Stomach (tissue), 9 donors: Measurements from ENCODE around the gene PTPN22. TPM values are rescaled to one million over a fixed set of nuclear protein-coding genes. Genes with fewer than 3 reads are reported as not detected.
A peak's percentile ranks its signal among the peaks of the same experiment; 100 is the strongest.

Experiments used
- DNase-seq, 2 donors: peaks; one replicate each; pipeline versions ENCODE4 v3.0.0 to v3.0.0-alpha.2; 2013 to 2019
- H3K27ac ChIP-seq, 5 donors: fragments of 200-600 bp in 4 of 5; sonication (generic) in 4 of 5; one replicate each; pipeline ENCODE4 v1.5.1; 2013 to 2019; ENCODE audit warnings: mild to moderate bottlenecking in 1 of 5, moderate library complexity in 1 of 5
- H3K27me3 ChIP-seq, 3 donors: fragments of 200-600 bp; sonication (generic); one replicate each; pipeline ENCODE4 v1.5.1; 2017 to 2019; ENCODE audit warnings: mixed run types in 1 of 3
- H3K36me3 ChIP-seq, 4 donors: fragments of 200-600 bp; sonication (generic); 1 replicate in 3 of 4; 2 replicates in 1 of 4; pipeline ENCODE4 v1.5.1; 2016 to 2019
- H3K4me1 ChIP-seq, 4 donors: fragments of 200-600 bp; sonication (generic); one replicate each; pipeline ENCODE4 v1.5.1; 2016 to 2019
- H3K4me3 ChIP-seq, 4 donors: fragments of 200-600 bp; sonication (generic) in 3 of 4; one replicate each; pipeline ENCODE4 v1.5.1; 2016 to 2019; ENCODE audit warnings: mild to moderate bottlenecking in 1 of 4
- H3K9me3 ChIP-seq, 4 donors: fragments of 200-600 bp; sonication (generic); one replicate each; pipeline ENCODE4 v1.5.1; 2016 to 2019
- CTCF ChIP-seq, 7 experiments: fragments of 450-650 bp in 4 of 7; fragments of 200-600 bp in 3 of 7; sonication (generic) in 3 of 7; IDR thresholded peaks; one replicate each; pipeline ENCODE4 v1.5.1; 2016 to 2019; ENCODE audit warnings: antibody characterized with exemption in 7 of 7, control low read depth in 2 of 7, mild to moderate bottlenecking in 1 of 7
- EP300 ChIP-seq: sonication (generic); formaldehyde crosslinking; IDR thresholded peaks from one replicate; pipeline ENCODE4 v1.6.1; 2017; ENCODE audit warnings: antibody characterized with exemption
- POLR2A ChIP-seq, 4 donors: fragments of 450-650 bp; IDR thresholded peaks; one replicate each; pipeline ENCODE4 v1.6.1; 2016; ENCODE audit warnings: antibody characterized with exemption in 4 of 4, control low read depth in 2 of 4, mild to moderate bottlenecking in 1 of 4, moderate library complexity in 1 of 4
- POLR2AphosphoS5 ChIP-seq, 3 donors: sonication (generic); formaldehyde crosslinking; IDR thresholded peaks; one replicate each; pipeline ENCODE4 v1.6.1; 2016; ENCODE audit warnings: antibody characterized with exemption in 3 of 3
- WGBS, 5 donors: extraction: QIAGEN DNeasy Blood & Tissue Kit in 3 of 5; methylation state at CpG; one replicate each; pipeline versions ENCODE4 v1.1.5 to v1.1.7; 2013 to 2018; 5-methylcytosine and 5-hydroxymethylcytosine counted together
- intact Hi-C: fragments of 100-400 bp; cut with DNase I; formaldehyde crosslinking; loops from one replicate; pipeline ENCODE4 v1.15.1; 2023; ENCODE audit warnings: low total_unique reads
- polyA plus RNA-seq, 3 donors: library from polyadenylated mRNA; stranded (reverse); fragments of 200-250 nt; gene quantifications; one replicate each; pipeline ENCODE4 v1.2.3, GENCODE V29; 2013
- total RNA-seq, 5 donors: library from RNA; depleted of rRNA; stranded (reverse); fragments of >200 nt; gene quantifications; one replicate each; pipeline versions ENCODE4 v1.1.0 to v1.2.3, GENCODE V29; 2014 to 2016
- donor health status: healthy with polysubstance abuse.
- donor health status: Bipolar disorder and iron deficiency.
- donor health status: healthy.

PTPN22 gene
- total and polyA plus RNA-seq, 8 donors = 0.93 to 8.5 (median 2.1) TPM; not detected in 1

DNA sequence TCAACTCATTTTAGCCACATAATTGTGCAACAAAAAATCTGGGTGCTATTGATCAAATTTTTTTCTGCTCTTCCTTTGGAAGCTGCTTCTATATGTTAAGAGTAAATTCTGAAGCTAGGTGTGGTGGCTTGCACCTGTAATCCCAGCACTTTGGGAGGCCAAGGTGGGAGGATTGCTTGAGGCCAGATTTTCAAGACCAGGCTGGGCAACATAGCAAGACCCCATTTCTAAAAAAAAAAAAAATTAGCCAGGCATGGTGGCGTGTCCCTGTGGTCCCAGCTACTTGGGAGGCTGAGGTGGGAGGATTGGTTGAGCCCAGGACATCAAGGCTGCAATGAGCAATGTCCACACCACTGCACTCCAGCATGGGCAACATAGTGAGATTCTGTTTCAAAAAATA lies 35.0 kb downstream of the PTPN22 start:
- TF ChIP-seq EP300 (no peak), CTCF (IDR thresholded peaks at IDR 0.05) (no peak), POLR2AphosphoS5 (IDR thresholded peaks at IDR 0.05) (no peak), POLR2A (IDR thresholded peaks at IDR 0.05) (no peak)
- 95 to 100% (median 100%) methylated on average over 1 of the region's 1 CpG for WGBS, 5 donors
- H3K9me3 ChIP-seq = no peaks in the 10 kb centered on the region
- no peak overlapping the region for H3K27ac ChIP-seq
- intact Hi-C loops = loop anchor here (10.0 kb wide), 1 partner anchor 68 kb away; the partner anchor contains the start of genes AP4B1 and DCLRE1B
- H3K4me3 ChIP-seq = no peak overlapping the region
- H3K27me3 ChIP-seq = no peaks in the 10 kb centered on the region
- no peak for DNase-seq
- H3K36me3 ChIP-seq = peaks cover 0 to 26% (median 0%) of the 10 kb centered on the region in 4 donors
- H3K4me1 ChIP-seq = peaks cover 0 to 7% (median 3%) of the 10 kb centered on the region in 4 donors

DNA sequence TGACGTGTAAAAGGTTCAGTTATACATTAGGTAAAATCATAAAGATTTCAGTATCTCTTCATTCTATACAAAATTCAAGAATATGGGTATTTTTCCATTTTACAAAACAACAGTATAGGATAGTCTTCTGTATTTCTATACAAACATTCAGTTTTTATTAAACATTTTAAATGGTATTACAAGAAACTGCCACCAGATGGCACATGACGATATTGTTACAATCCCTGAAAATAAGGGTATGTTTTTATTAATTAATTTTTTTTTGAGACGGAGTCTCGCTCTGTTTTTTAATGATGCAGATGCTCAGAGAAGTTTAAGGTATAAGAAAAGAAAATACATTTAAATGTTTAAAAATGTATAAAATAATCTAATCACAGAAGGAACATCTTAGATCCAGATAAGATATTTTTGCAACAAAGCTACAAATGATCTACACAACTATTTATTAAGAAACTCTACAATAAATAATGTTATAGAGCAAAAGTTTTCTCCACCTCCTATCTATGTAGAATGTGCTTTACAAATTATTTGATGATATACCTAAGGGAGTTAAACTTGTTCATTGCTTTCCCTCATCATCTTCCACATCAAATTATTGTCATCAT lies 35.7 kb downstream of the PTPN22 start:
- no peaks in the 10 kb centered on the region for H3K9me3 ChIP-seq
- peak in 1 of 2 donors; percentile 79 for DNase-seq
- peaks cover 0 to 26% (median 0%) of the 10 kb centered on the region in 4 donors for H3K36me3 ChIP-seq
- no peak overlapping the region for H3K4me3 ChIP-seq
- WGBS, 5 donors = 12 to 15% (median 14%) methylated on average over 4 of the region's 4 CpGs
- no peaks in the 10 kb centered on the region for H3K27me3 ChIP-seq
- H3K4me1 ChIP-seq = peaks cover 0 to 7% (median 3%) of the 10 kb centered on the region in 4 donors
- intact Hi-C loops = loop anchor here (10.0 kb wide), 1 partner anchor 69 kb away; the partner anchor contains the start of genes AP4B1 and DCLRE1B
- no peak for TF ChIP-seq EP300
- peak in 5 of 7 experiments; percentile 32 to 69 (median 57) for TF ChIP-seq CTCF (IDR thresholded peaks at IDR 0.05)
- no peak overlapping the region for H3K27ac ChIP-seq

- H3K4me1 ChIP-seq = peaks cover 0 to 7% (median 3%) of the 10 kb centered on the region in 4 donors
- H3K27ac ChIP-seq = no peak overlapping the region
- no peaks in the 10 kb centered on the region for H3K9me3 ChIP-seq
- peaks cover 0 to 22% (median 0%) of the 10 kb centered on the region in 4 donors for H3K36me3 ChIP-seq
- no peak overlapping the region for H3K4me3 ChIP-seq
- intact Hi-C loops = loop anchor here (5.0 to 10.0 kb wide), 2 partner anchors 70 to 453 kb away; partner anchors contain the start of genes AP4B1 and DCLRE1B
- no peak for TF ChIP-seq EP300
- H3K27me3 ChIP-seq = no peaks in the 10 kb centered on the region
- DNase-seq = no peak
- WGBS, 5 donors = 93 to 98% (median 95%) methylated on average over 2 of the region's 2 CpGs
Measured at GRCh38 chr1:113834716-113835115, 36.8 kb downstream of the PTPN22 start.

GRCh38 chr1:113830039-113830438 lies 41.5 kb downstream of the PTPN22 start:
- WGBS, 5 donors = 49 to 62% (median 61%) methylated on average over 3 of the region's 3 CpGs
- H3K4me1 ChIP-seq = no peaks in the 10 kb centered on the region
- no peak for DNase-seq
- no peaks in the 10 kb centered on the region for H3K9me3 ChIP-seq
- intact Hi-C loops = loop anchor here (5.0 to 10.0 kb wide), 2 partner anchors 75 to 457 kb away; partner anchors contain the start of genes AP4B1 and DCLRE1B
- H3K4me3 ChIP-seq = no peak overlapping the region
- peaks cover 0 to 30% (median 0%) of the 10 kb centered on the region in 4 donors for H3K36me3 ChIP-seq
- no peaks in the 10 kb centered on the region for H3K27me3 ChIP-seq
- TF ChIP-seq POLR2A (IDR thresholded peaks at IDR 0.05) (no peak), CTCF (IDR thresholded peaks at IDR 0.05) (no peak), POLR2AphosphoS5 (IDR thresholded peaks at IDR 0.05) (no peak), EP300 (no peak)
- H3K27ac ChIP-seq = no peak overlapping the region

GRCh38 chr1:113821916-113822315 lies 49.6 kb downstream of the PTPN22 start:
- no peaks in the 10 kb centered on the region for H3K4me1 ChIP-seq
- 44 to 88% (median 64%) methylated on average over 1 of the region's 1 CpG for WGBS, 5 donors
- H3K27me3 ChIP-seq = no peaks in the 10 kb centered on the region
- H3K27ac ChIP-seq = no peak overlapping the region
- no peak for DNase-seq
- H3K36me3 ChIP-seq = peaks cover 0 to 20% (median 0%) of the 10 kb centered on the region in 4 donors
- no peaks in the 10 kb centered on the region for H3K9me3 ChIP-seq
- TF ChIP-seq POLR2AphosphoS5 (IDR thresholded peaks at IDR 0.05) (no peak), CTCF (IDR thresholded peaks at IDR 0.05) (no peak), POLR2A (IDR thresholded peaks at IDR 0.05) (no peak), EP300 (no peak)
- intact Hi-C loops = no loop called here
- no peak overlapping the region for H3K4me3 ChIP-seq
